K562 (cell line): Measurements from ENCODE around the gene LTBP4. TPM values are rescaled to one million over a fixed set of nuclear protein-coding genes. Genes with fewer than 3 reads are reported as not detected.
A peak's percentile ranks its signal among the peaks of the same experiment; 100 is the strongest.

Source experiments
- CC2D1A ChIP-seq: fragments of 450-650 bp; IDR thresholded peaks from 2 replicates; pipeline ENCODE4 v1.6.1; 2017; ENCODE audit warnings: mild to moderate bottlenecking
- EGR1 ChIP-seq: fragments of 450-650 bp; conservative IDR thresholded peaks from 2 replicates; pipeline ENCODE4 v1.6.1; 2017; ENCODE audit warnings: mild to moderate bottlenecking
- ELF4 ChIP-seq: fragments of 450-650 bp; formaldehyde crosslinking; IDR thresholded peaks from 2 replicates; pipeline ENCODE4 v1.4.0; 2022; ENCODE audit warnings: missing genetic modification characterization
- HMGN3 ChIP-seq: IDR thresholded peaks from 2 replicates; pipeline ENCODE4 v1.6.1; 2011; ENCODE audit warnings: borderline replicate concordance, low read depth, mild to moderate bottlenecking, mixed read lengths, low read length; ENCODE audit not compliant: insufficient read length; ENCODE audit errors: extremely low read depth
- HSF4 ChIP-seq: fragments of 250-450 bp; sonication (Bioruptor Pico); IDR thresholded peaks from 2 replicates; pipeline ENCODE4 v2.1.2; 2022; ENCODE audit warnings: mild to moderate bottlenecking, moderate library complexity, borderline replicate concordance
- ILF3 ChIP-seq: fragments of 450-650 bp; IDR thresholded peaks from 2 replicates; pipeline ENCODE4 v1.6.1; 2018; ENCODE audit warnings: antibody characterized with exemption, mild to moderate bottlenecking, moderate library complexity, borderline replicate concordance
- SAFB2 ChIP-seq: fragments of 200-400 bp; formaldehyde crosslinking; IDR thresholded peaks from 2 replicates; pipeline ENCODE4 v1.6.1; 2018; ENCODE audit warnings: borderline replicate concordance, low read length, low read depth, moderate library complexity; ENCODE audit not compliant: severe bottlenecking
- SETDB1 ChIP-seq: IDR thresholded peaks from one replicate; pipeline ENCODE4 v1.6.1; 2012; ENCODE audit warnings: low read length, control low read depth, inconsistent platforms
- SMC3 ChIP-seq: conservative IDR thresholded peaks from 2 replicates; pipeline ENCODE4 v1.6.1; 2011; ENCODE audit warnings: low read depth, low read length, improper control_type of control experiment; ENCODE audit not compliant: insufficient read depth
- SRSF7 ChIP-seq: fragments of 200-400 bp; formaldehyde crosslinking; optimal IDR thresholded peaks from 2 replicates; pipeline ENCODE3; 2017; ENCODE audit warnings: mild to moderate bottlenecking, low read depth, low read length
- XRCC5 ChIP-seq: fragments of 200-400 bp; formaldehyde crosslinking; IDR thresholded peaks from 2 replicates; pipeline ENCODE4 v1.6.1; 2017; ENCODE audit warnings: low read depth, mild to moderate bottlenecking, low read length
- ZNF695 ChIP-seq: fragments of 450-650 bp; formaldehyde crosslinking; IDR thresholded peaks from 2 replicates; pipeline ENCODE4 v1.4.0; 2020; ENCODE audit warnings: mild to moderate bottlenecking, moderate library complexity
- polyA plus RNA-seq, 8 experiments: library from polyadenylated mRNA; depleted of rRNA in 4 of 8; stranded (reverse) in 5 of 8; unstranded in 3 of 8; fragments of >200 nt; fragmentation: Nextera tagmentation in 2 of 8; fragmentation: Illumina TruSeq in 1 of 8; extraction: Ambion mirVana in 2 of 8; extraction: Trizol in 1 of 8; gene quantifications; 2 replicates each; pipeline versions ENCODE4 v1.2.1 to v1.2.3, GENCODE V29; 2011 to 2014; ENCODE audit warnings: inconsistent platforms in 1 of 8, missing spikeins in 1 of 8
- total RNA-seq, 7 experiments: library from RNA; depleted of rRNA in 6 of 7; stranded (reverse); fragments of >200 nt in 6 of 7; fragmentation: Illumina TruSeq in 2 of 7; extraction: Trizol in 2 of 7; gene quantifications; 2 replicates each; pipeline versions ENCODE4 v1.2.1 to v1.2.3, GENCODE V29; 2011 to 2021; ENCODE audit warnings: low replicate concordance in 1 of 7
- TF ChIP-seq, protein P1 (sequence below), 2 experiments: fragments of 250-450 bp in 1 of 2; fragments of 450-650 bp in 1 of 2; sonication (Bioruptor Pico) in 1 of 2; IDR thresholded peaks; 2 replicates each; pipeline versions ENCODE4 v1.6.1 to v1.8.0; 2016 to 2021; ENCODE audit warnings: mild to moderate bottlenecking in 2 of 2, moderate library complexity in 2 of 2, missing compliant biosample characterization in 1 of 2, missing genetic modification characterization in 1 of 2
- TF ChIP-seq, protein P2 (sequence below): sonication (generic); formaldehyde crosslinking; IDR thresholded peaks from 2 replicates; pipeline ENCODE4 v1.5.0; 2020; ENCODE audit warnings: missing genetic modification reagents
- TF ChIP-seq, protein P3 (sequence below): sonication (generic); formaldehyde crosslinking; IDR thresholded peaks from 2 replicates; pipeline ENCODE4 v1.8.1; 2023; ENCODE audit warnings: mild to moderate bottlenecking, missing genetic modification reagents
- TF ChIP-seq, protein P4 (sequence below): fragments of 450-650 bp; IDR thresholded peaks from 2 replicates; pipeline ENCODE4 v1.6.1; 2016; ENCODE audit warnings: antibody characterized with exemption
- TF ChIP-seq, protein P5 (sequence below): fragments of 200-400 bp; formaldehyde crosslinking; IDR thresholded peaks from 2 replicates; pipeline ENCODE4 v1.6.1; 2017; ENCODE audit warnings: mild to moderate bottlenecking, low read depth, low read length, moderate library complexity

LTBP4 gene
- total and polyA plus RNA-seq, 9 of the 15 experiments (the other 6 are each of a cell fraction or from before 2014, with no cell fraction given): 0.35 to 160 (median 31.6) TPM

DNA sequence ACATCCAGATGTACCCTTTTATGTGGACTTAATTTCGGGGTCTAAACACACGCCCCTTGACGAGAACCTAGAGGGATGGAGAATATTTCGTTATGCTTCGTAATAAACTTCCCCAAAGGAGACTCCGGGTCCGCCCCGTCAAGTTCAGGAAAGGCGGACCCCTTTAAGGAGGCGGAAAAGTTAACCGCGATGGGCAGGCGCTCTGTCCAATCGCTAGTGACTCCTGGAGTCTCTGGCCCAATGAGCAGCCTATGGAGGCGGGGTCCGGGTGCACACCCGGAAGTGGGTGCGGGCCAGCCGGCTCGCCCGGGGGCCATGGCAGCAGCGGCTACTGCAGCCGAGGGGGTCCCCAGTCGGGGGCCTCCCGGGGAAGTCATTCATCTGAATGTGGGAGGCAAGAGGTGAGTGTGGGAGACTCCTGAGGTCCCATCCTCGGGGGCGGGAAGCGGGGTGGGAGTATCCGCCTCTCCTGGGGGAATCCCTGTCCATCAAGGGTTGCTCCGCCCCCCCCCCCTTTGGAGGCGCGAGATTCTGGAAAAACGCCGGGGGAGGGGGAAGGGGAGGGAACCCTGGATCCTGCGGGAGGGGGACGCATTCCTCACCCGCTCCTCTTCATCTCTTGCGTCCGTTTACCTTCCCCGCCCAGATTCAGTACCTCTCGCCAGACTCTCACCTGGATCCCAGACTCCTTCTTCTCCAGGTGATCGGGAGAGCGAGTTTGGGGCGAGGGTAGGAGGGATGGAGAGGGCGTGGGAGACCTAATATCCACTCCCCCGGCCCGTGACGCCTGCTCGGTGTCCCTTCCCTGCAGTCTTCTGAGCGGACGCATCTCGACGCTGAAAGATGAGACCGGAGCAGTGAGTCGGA lies 24.4 kb upstream of the LTBP4 start, which contains the start of gene SHKBP1 (continued):
- peak; percentile 52; the same call in 1 of the 2 replicates for TF ChIP-seq XRCC5
- TF ChIP-seq, protein P1, sequence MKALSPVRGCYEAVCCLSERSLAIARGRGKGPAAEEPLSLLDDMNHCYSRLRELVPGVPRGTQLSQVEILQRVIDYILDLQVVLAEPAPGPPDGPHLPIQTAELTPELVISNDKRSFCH (CRISPR knock-in tag; IDR thresholded peaks at IDR 0.05): no peak
- TF ChIP-seq, protein P1 (tag; IDR thresholded peaks at IDR 0.05): no peak
- TF ChIP-seq, protein P2, sequence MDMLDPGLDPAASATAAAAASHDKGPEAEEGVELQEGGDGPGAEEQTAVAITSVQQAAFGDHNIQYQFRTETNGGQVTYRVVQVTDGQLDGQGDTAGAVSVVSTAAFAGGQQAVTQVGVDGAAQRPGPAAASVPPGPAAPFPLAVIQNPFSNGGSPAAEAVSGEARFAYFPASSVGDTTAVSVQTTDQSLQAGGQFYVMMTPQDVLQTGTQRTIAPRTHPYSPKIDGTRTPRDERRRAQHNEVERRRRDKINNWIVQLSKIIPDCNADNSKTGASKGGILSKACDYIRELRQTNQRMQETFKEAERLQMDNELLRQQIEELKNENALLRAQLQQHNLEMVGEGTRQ (CRISPR knock-in tag): no peak
- TF ChIP-seq ILF3: no peak
- TF ChIP-seq EGR1: peak; percentile 33
- TF ChIP-seq ZNF695 (CRISPR knock-in tag): no peak
- TF ChIP-seq, protein P3, sequence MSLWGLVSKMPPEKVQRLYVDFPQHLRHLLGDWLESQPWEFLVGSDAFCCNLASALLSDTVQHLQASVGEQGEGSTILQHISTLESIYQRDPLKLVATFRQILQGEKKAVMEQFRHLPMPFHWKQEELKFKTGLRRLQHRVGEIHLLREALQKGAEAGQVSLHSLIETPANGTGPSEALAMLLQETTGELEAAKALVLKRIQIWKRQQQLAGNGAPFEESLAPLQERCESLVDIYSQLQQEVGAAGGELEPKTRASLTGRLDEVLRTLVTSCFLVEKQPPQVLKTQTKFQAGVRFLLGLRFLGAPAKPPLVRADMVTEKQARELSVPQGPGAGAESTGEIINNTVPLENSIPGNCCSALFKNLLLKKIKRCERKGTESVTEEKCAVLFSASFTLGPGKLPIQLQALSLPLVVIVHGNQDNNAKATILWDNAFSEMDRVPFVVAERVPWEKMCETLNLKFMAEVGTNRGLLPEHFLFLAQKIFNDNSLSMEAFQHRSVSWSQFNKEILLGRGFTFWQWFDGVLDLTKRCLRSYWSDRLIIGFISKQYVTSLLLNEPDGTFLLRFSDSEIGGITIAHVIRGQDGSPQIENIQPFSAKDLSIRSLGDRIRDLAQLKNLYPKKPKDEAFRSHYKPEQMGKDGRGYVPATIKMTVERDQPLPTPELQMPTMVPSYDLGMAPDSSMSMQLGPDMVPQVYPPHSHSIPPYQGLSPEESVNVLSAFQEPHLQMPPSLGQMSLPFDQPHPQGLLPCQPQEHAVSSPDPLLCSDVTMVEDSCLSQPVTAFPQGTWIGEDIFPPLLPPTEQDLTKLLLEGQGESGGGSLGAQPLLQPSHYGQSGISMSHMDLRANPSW: no peak
- no peak for TF ChIP-seq CC2D1A
- no peak for TF ChIP-seq SAFB2
- no peak for TF ChIP-seq SETDB1
- TF ChIP-seq, protein P4, sequence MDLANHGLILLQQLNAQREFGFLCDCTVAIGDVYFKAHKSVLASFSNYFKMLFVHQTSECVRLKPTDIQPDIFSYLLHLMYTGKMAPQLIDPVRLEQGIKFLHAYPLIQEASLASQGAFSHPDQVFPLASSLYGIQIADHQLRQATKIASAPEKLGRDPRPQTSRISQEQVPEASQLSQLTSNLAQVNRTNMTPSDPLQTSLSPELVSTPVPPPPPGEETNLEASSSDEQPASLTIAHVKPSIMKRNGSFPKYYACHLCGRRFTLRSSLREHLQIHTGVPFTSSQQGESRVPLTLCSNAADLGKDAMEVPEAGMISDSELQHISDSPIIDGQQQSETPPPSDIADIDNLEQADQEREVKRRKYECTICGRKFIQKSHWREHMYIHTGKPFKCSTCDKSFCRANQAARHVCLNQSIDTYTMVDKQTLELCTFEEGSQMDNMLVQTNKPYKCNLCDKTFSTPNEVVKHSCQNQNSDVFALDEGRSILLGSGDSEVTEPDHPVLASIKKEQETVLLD: no peak
- TF ChIP-seq ELF4: peak; percentile 98
- TF ChIP-seq HSF4 (CRISPR knock-in tag): no peak
- TF ChIP-seq, protein P5, sequence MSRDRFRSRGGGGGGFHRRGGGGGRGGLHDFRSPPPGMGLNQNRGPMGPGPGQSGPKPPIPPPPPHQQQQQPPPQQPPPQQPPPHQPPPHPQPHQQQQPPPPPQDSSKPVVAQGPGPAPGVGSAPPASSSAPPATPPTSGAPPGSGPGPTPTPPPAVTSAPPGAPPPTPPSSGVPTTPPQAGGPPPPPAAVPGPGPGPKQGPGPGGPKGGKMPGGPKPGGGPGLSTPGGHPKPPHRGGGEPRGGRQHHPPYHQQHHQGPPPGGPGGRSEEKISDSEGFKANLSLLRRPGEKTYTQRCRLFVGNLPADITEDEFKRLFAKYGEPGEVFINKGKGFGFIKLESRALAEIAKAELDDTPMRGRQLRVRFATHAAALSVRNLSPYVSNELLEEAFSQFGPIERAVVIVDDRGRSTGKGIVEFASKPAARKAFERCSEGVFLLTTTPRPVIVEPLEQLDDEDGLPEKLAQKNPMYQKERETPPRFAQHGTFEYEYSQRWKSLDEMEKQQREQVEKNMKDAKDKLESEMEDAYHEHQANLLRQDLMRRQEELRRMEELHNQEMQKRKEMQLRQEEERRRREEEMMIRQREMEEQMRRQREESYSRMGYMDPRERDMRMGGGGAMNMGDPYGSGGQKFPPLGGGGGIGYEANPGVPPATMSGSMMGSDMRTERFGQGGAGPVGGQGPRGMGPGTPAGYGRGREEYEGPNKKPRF: no peak
- TF ChIP-seq SMC3: no peak
- no peak for TF ChIP-seq HMGN3
- TF ChIP-seq SRSF7: no peak
